GM18909 (cell line): Measurements from ENCODE around the gene TMPRSS15.

Experiments
- ATAC-seq: cut with Tn5 transposase; IDR thresholded peaks from one replicate; pipeline ENCODE4 v1.9.1; 2021; ENCODE audit warnings: mild to moderate bottlenecking; ENCODE audit not compliant: unreplicated experiment, poor library complexity

The TMPRSS15 gene

DNA sequence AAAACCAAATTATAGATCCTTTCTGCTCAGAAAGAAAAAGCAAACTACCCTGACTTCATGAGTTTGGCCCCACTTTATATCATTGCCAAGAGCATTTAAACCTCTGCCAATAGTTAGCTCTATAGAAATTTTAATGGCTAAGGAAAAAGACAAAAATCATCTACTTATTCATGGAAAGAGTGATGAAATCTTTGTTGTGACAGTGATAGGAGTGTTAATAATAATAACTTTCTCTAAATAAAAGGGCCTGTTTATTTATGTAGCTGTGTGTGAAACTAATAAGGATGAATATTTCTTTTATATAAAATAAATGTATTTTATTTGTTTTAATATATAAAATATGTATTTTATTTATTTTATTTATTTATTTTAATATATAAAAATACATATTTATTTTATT is 152.5 kb downstream of the TMPRSS15 start:
- no peak for ATAC-seq

DNA sequence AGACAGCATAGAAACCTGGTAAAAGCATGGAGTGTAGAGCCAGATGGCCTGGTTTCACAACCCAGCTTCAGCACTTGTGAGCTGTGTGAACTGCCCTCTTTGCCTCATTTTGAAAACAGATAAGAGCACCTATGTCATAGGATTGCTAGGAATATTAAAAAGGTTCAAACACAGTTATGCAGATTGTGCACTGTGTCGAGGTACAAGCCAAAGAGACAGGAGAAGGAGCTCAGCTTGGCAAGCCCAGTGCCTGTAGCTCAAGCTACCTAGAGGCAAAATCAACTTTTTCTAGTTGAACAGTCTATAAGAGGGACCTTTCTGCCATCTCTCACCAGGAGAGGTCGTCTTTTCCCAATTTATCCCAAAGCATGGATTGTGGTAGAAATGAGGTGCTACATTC is 153.9 kb downstream of the TMPRSS15 start:
- ATAC-seq: peak; percentile 55

DNA sequence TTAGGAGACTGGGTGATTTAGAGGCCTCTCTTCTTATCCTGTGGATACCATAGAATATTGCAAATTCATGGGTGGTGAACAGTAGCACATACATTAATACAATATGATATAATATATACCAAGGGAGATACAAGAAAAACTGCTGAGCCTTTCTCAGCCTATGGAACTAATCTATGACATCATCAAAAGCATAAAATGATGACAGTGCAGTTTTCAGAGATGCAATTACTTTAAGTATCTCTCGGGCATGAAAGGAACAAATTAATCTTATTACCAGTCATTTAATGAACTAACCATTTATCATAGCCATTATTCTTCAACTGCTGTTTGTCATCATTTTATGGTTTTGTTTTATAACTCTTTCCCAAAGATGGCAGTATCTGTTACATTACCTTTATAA is 155.4 kb downstream of the TMPRSS15 start:
- ATAC-seq: no peak

DNA sequence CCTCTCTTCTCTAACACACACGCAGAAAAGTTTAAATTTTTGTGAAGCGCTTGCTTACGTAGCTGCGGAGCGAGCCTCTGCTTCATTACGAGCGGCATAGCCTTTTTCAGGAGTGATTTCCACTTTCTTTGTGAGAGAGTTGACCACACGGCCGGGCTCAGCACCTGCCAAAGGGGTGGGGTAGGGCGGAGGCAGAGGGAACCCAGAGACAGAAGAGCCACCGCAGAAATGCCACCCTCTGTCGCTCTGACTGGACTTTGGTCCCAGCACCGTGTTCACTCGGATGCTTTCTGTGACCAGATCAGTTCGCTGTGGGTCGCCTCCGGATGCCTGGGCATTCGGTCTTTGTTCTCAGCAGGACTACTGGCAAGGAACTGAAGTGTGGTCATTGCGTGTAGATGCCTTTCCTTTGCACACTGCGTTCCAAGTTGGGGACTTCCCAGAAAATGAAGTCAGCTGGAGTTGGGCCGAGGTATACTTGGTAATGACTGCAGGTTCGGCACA is 158.1 kb downstream of the TMPRSS15 start:
- no peak for ATAC-seq

DNA sequence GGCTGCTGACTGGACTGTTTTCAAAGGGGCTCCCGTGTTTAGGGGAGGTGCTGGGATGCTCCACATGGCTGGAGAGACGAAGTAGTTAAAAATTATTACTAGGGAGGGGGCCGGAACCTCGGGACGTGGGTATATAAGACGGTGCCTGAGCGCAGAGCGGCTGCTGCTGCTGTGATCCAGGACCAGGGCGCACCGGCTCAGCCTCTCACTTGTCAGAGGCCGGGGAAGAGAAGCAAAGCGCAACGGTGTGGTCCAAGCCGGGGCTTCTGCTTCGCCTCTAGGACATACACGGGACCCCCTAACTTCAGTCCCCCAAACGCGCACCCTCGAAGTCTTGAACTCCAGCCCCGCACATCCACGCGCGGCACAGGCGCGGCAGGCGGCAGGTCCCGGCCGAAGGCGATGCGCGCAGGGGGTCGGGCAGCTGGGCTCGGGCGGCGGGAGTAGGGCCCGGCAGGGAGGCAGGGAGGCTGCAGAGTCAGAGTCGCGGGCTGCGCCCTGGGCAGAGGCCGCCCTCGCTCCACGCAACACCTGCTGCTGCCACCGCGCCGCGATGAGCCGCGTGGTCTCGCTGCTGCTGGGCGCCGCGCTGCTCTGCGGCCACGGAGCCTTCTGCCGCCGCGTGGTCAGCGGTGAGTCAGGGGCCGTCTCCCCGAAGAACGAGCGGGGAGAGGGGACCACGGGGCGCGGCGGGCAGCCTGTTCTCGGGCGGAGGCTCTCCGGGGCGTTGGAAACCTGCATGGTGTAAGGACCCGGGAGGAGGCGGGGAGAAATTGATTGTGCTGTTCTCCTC is 158.7 kb downstream of the TMPRSS15 start, which contains the start of gene CHODL:
TSS of gene CHODL (plus strand) at position 163 of the 793 bp plus-strand sequence. CDS start at position 554, 391 bp downstream.
- ATAC-seq: no peak

DNA sequence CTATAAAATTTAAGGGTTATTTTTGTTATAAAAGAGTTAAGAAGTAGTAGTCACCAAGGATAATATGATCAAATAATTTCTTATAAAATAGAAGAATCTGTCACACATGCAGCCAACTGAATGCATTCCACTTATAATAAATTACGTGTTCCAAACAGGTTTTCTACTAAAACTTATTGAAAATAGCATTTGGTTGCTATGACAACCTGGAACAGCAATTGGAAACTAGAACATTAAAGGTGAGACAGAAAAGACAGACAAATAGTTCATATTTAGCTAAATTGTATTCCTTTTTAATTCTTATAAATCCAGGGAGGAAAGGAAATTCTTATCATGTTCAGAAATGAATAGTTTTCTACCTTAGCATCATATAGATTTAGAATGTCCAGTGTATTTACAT is 168.0 kb downstream of the TMPRSS15 start:
- no peak for ATAC-seq

DNA sequence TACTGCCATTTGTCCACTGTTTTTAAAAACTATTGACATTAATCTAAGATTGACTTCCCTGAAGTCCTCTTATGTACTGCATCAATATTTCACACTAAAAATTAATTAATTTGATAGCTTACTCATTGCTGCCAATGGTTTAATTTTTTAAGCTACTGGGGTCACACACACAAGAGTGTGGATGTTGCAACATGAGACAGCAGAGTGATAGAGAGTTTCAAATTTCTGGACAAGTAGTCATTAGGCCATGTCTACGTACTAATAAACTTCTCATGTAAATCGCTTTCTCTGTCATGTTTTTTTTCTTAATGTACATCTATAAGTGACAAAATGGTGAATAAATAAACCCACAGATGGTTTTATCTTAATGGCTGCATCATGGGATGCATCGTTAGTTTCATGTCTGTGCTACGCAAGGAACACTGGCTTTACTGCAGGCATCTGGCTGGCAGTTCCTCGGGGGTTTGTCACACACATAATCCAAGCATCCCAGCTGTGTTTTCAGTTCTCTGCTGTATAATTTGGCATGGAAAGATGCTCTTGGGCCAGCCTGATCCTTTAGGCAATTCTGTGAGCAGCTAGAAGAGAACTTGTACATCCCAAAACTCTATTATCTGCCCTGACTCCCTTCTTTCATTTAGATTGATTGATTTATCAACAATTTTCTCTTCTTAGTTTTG is 175.4 kb downstream of the TMPRSS15 start:
- ATAC-seq: no peak

DNA sequence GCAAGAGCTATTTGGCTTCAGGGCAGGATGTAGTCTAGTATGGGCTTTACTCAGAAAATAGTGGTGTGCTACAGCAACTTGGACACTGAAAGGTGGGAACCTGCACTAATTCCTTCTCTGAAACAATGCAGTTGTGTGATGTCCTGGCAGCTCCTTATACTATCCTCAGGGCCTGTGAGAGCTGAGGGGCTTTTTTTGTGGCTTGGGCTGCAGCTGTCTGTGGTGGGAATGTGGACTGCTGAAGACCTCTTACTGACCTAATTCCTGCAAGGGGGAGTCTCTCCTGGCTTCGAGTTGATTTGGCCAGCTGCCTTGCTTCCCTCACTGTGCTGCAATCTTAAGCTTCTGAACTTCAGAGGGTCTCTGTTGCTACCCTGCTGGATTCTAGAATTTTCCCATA is 181.2 kb downstream of the TMPRSS15 start:
- no peak for ATAC-seq

DNA sequence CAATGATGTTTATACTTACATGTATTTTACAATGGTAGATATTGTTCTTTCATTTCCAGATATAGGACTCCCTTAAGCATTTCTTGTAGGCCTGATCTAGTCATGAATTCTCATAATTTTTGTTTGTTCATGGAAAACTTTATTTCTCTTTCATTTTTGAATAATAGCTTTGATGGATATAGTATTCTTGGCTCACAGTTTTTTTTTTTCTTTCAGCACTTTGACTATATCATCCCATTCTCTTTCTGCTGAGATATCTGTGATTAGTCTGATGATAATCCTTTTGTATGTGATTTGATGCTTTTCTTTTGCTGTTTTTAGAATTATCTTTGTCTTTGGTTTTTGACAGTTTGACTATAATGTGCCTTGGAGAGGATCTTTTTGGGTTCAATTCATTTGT is 183.1 kb downstream of the TMPRSS15 start:
- no peak for ATAC-seq
